Keratinocyte (primary cell): Measurements from ENCODE around the gene APOB.

Experiments
- EZH2 ChIP-seq: IDR thresholded peaks from one replicate; pipeline ENCODE4 v1.6.1; 2012; ENCODE audit warnings: inconsistent platforms, mild to moderate bottlenecking, low read length, moderate library complexity
- TF ChIP-seq, protein P1 (sequence below), 3 experiments: IDR thresholded peaks in 1 of 3; conservative IDR thresholded peaks in 1 of 3; optimal IDR thresholded peaks in 1 of 3; 2 replicates in 2 of 3; 3 replicates in 1 of 3; pipeline versions ENCODE3 to v1.5.1; 2011; ENCODE audit warnings: low read length in 3 of 3, mild to moderate bottlenecking in 3 of 3, moderate library complexity in 2 of 3, control low read depth in 1 of 3, inconsistent platforms in 1 of 3; ENCODE audit not compliant: insufficient read depth in 2 of 3; ENCODE audit errors: extremely low read depth in 1 of 3

DNA sequence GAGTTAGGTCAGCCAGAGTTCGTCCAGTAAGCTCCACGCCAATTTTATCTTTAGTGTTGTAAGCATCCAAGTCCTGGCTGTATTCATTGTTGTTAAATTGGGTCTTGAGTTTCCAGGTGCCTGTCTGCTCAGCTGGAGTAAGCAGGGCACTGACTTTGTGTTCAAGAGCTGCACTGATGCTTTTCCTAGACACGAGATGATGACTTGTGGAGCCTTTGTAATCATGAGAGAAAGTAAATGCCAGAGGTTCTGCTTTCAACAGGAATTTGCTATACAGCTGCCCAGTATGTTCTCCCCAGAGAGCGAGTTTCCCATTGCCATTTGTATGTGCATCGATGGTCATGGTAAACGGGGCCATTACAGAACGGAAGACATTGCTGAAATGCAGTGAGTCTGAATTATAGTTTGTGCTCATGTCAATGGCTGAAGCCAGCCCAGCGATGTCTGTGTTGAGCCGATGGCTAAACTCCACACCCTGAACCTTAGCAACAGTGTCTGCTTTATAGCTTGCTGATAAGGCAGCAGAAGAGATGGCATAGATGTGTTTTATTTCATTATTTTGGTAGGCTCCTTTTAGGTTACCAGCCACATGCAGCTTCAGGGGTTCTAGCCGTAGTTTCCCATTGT lies 32.9 kb downstream of the APOB start:
- TF ChIP-seq, protein P1, sequence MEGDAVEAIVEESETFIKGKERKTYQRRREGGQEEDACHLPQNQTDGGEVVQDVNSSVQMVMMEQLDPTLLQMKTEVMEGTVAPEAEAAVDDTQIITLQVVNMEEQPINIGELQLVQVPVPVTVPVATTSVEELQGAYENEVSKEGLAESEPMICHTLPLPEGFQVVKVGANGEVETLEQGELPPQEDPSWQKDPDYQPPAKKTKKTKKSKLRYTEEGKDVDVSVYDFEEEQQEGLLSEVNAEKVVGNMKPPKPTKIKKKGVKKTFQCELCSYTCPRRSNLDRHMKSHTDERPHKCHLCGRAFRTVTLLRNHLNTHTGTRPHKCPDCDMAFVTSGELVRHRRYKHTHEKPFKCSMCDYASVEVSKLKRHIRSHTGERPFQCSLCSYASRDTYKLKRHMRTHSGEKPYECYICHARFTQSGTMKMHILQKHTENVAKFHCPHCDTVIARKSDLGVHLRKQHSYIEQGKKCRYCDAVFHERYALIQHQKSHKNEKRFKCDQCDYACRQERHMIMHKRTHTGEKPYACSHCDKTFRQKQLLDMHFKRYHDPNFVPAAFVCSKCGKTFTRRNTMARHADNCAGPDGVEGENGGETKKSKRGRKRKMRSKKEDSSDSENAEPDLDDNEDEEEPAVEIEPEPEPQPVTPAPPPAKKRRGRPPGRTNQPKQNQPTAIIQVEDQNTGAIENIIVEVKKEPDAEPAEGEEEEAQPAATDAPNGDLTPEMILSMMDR (optimal IDR thresholded peaks at IDR 0.05 in 1 of 3, IDR thresholded peaks at IDR 0.05 in 1 of 3, conservative IDR thresholded peaks at IDR 0.05 in 1 of 3; ENCODE audit: extremely low read depth in 1 of 3, insufficient read depth in 2 of 3, low read length in 3 of 3), result no peak
- TF ChIP-seq EZH2, result no peak
